AG09319 (cell line): ENCODE data around the gene C15orf61.

Experiments
- DNase-seq: peaks from one replicate; pipeline ENCODE4 v3.0.0-alpha.2; 2010; ENCODE audit warnings: low read depth; ENCODE audit errors: extremely low read depth
- CTCF ChIP-seq: IDR thresholded peaks from 2 replicates; pipeline ENCODE4 v1.5.1; 2011; ENCODE audit warnings: low read depth, mild to moderate bottlenecking, inconsistent platforms, low read length, moderate library complexity

C15orf61 gene

GRCh38 chr15:67554580-67554979, 33.6 kb downstream of the C15orf61 start:
- TF ChIP-seq CTCF, result no peak
- no peak for DNase-seq

- DNase-seq, result no peak
- no peak for TF ChIP-seq CTCF
Measured at GRCh38 chr15:67556976-67557570, 36.1 kb downstream of the C15orf61 start.

DNA sequence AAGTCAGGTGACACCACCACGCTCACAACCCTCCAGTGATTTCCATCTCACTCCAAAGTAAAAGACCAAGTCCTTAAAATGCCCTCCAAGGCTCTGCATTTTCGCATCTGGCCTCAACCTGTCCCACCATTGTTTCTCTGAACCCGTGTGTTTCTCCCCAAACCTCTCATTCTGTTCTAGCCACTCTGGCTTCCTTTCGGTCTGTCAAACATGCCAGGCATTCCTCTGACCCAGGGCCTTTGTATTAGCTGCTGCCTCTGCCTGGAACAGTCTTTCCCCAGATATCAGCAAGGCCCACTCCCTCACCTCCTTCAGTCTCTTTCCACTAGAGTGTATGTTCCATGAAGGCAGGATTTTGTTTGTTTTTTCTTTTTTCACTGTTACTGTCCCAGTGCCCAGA, 37.6 kb downstream of the C15orf61 start:
- DNase-seq, result no peak
- TF ChIP-seq CTCF, result no peak

- DNase-seq, result no peak
- no peak for TF ChIP-seq CTCF
Measured at GRCh38 chr15:67559158-67559557, 38.2 kb downstream of the C15orf61 start.

- TF ChIP-seq CTCF, result no peak
- DNase-seq, result no peak
Measured at GRCh38 chr15:67559576-67559975, 38.6 kb downstream of the C15orf61 start.

- TF ChIP-seq CTCF, result no peak
- DNase-seq, result no peak
Measured at GRCh38 chr15:67560320-67560719, 39.4 kb downstream of the C15orf61 start.

- no peak for TF ChIP-seq CTCF
- DNase-seq, result no peak
Measured at GRCh38 chr15:67563092-67563491, 42.2 kb downstream of the C15orf61 start.
